CD14-positive monocyte (primary cell): Measurements from ENCODE around the gene CNN3. TPM values are rescaled to one million over a fixed set of nuclear protein-coding genes. Genes with fewer than 3 reads are reported as not detected.

Experiments
- DNase-seq, 3 donors: peaks; one replicate each; pipeline ENCODE4 v3.0.0-alpha.2; 2011 to 2022
- H2AFZ ChIP-seq: 2 replicates; pipeline ENCODE4 v1.6.0; 2012; ENCODE audit warnings: mild to moderate bottlenecking, low read depth, low read length, inconsistent platforms; ENCODE audit not compliant: insufficient read depth, poor library complexity, severe bottlenecking
- H3K27ac ChIP-seq, 2 donors: 1 replicate in 1 of 2; 2 replicates in 1 of 2; pipeline ENCODE4 v1.5.1; 2012 to 2013; ENCODE audit warnings: low read length in 2 of 2, control low read depth in 1 of 2, inconsistent platforms in 1 of 2, low read depth in 1 of 2, mild to moderate bottlenecking in 1 of 2
- H3K27me3 ChIP-seq, 2 donors: one replicate each; pipeline versions ENCODE4 v1.6.0 to v1.6.1; 2011 to 2013; ENCODE audit warnings: low read length in 2 of 2; ENCODE audit not compliant: control insufficient read depth in 2 of 2, insufficient read depth in 2 of 2
- H3K36me3 ChIP-seq, 2 donors: replicated peaks in 1 of 2; 1 replicate in 1 of 2; 2 replicates in 1 of 2; pipeline versions ENCODE4 v1.5.1 to v1.6.1; 2012 to 2013; ENCODE audit warnings: low read length in 2 of 2, control low read depth in 1 of 2, inconsistent platforms in 1 of 2, mild to moderate bottlenecking in 1 of 2; ENCODE audit not compliant: insufficient read depth in 2 of 2, control insufficient read depth in 1 of 2
- H3K4me1 ChIP-seq, 2 donors: 1 replicate in 1 of 2; 2 replicates in 1 of 2; pipeline versions ENCODE4 v1.5.1 to v1.6.1; 2012 to 2013; ENCODE audit warnings: low read length in 2 of 2, control low read depth in 1 of 2, inconsistent platforms in 1 of 2, mild to moderate bottlenecking in 1 of 2, moderate library complexity in 1 of 2; ENCODE audit not compliant: insufficient read depth in 2 of 2, control insufficient read depth in 1 of 2
- H3K4me2 ChIP-seq: replicated peaks from 2 replicates; pipeline ENCODE3; 2012; ENCODE audit warnings: low read length, moderate library complexity, mild to moderate bottlenecking; ENCODE audit not compliant: poor library complexity, severe bottlenecking; ENCODE audit errors: extremely low read depth
- H3K4me3 ChIP-seq, 3 experiments: fragments of 200-600 bp in 1 of 3; sonication (generic) in 1 of 3; replicated peaks in 1 of 3; 1 replicate in 2 of 3; 2 replicates in 1 of 3; pipeline ENCODE4 v1.5.1; 2011 to 2013; ENCODE audit warnings: low read length in 3 of 3, mild to moderate bottlenecking in 3 of 3, control low read depth in 2 of 3, low read depth in 2 of 3, inconsistent platforms in 1 of 3, moderate library complexity in 1 of 3
- H3K79me2 ChIP-seq: 2 replicates; pipeline ENCODE4 v1.6.0; 2012; ENCODE audit warnings: mild to moderate bottlenecking, control low read depth, inconsistent platforms, low read length, moderate library complexity; ENCODE audit not compliant: insufficient read depth
- H3K9ac ChIP-seq: 2 replicates; pipeline ENCODE4 v1.6.0; 2017; ENCODE audit warnings: low read length, mild to moderate bottlenecking; ENCODE audit not compliant: insufficient read depth, poor library complexity, severe bottlenecking
- H3K9me3 ChIP-seq, 2 donors: replicated peaks in 1 of 2; 1 replicate in 1 of 2; 2 replicates in 1 of 2; pipeline versions ENCODE4 v1.5.1 to v1.6.1; 2012 to 2013; ENCODE audit warnings: low read length in 2 of 2, control low read depth in 1 of 2; ENCODE audit not compliant: control insufficient read depth in 1 of 2, insufficient read depth in 1 of 2
- H4K20me1 ChIP-seq: 2 replicates; pipeline ENCODE4 v1.6.0; 2012; ENCODE audit warnings: mild to moderate bottlenecking, low read length, control low read depth, moderate library complexity; ENCODE audit not compliant: insufficient read depth
- H3K27ac Mint-ChIP-seq, 7 donors: one replicate each; pipeline ENCODE4 v1.8.0; 2020; ENCODE audit warnings: mild to moderate bottlenecking in 7 of 7, mixed read lengths in 7 of 7, moderate library complexity in 6 of 7, inconsistent platforms in 2 of 7
- H3K27me3 Mint-ChIP-seq, 3 donors: one replicate each; pipeline ENCODE4 v1.8.0; 2021 to 2022; ENCODE audit warnings: low read depth in 3 of 3, mild to moderate bottlenecking in 3 of 3, mixed read lengths in 3 of 3, moderate library complexity in 3 of 3, inconsistent platforms in 1 of 3
- H3K36me3 Mint-ChIP-seq, 2 donors: one replicate each; pipeline ENCODE4 v1.8.0; 2020; ENCODE audit warnings: mixed read lengths in 2 of 2, inconsistent platforms in 1 of 2, mild to moderate bottlenecking in 1 of 2
- H3K4me1 Mint-ChIP-seq: one replicate; pipeline ENCODE4 v1.8.0; 2020; ENCODE audit warnings: mild to moderate bottlenecking, mixed read lengths
- H3K4me3 Mint-ChIP-seq, 2 donors: one replicate each; pipeline ENCODE4 v1.8.0; 2020; ENCODE audit warnings: mild to moderate bottlenecking in 2 of 2, mixed read lengths in 2 of 2, moderate library complexity in 1 of 2
- H3K9me3 Mint-ChIP-seq, 7 donors: one replicate each; pipeline ENCODE4 v1.8.0; 2020 to 2022; ENCODE audit warnings: mixed read lengths in 7 of 7, mild to moderate bottlenecking in 6 of 7, moderate library complexity in 6 of 7, inconsistent platforms in 2 of 7
- CTCF ChIP-seq: fragments of 200-600 bp; IDR thresholded peaks from one replicate; pipeline ENCODE4 v1.8.0; 2022; ENCODE audit warnings: antibody characterized with exemption, mild to moderate bottlenecking
- WGBS: methylation state at CpG from one replicate; pipeline ENCODE4 v1.1.5; 2013; ENCODE audit warnings: missing lambda C conversion rate; ENCODE audit not compliant: insufficient coverage; 5-methylcytosine and 5-hydroxymethylcytosine counted together
- intact Hi-C, 2 donors: fragments of 100-400 bp; cut with micrococcal nuclease; formaldehyde crosslinking; loops; one replicate each; pipeline versions ENCODE4 v1.15.0 to v1.15.1; 2023
- polyA plus RNA-seq, 3 donors: library from polyadenylated mRNA; depleted of rRNA in 1 of 3; unstranded in 2 of 3; stranded (reverse) in 1 of 3; fragments of 300-500 nt in 2 of 3; fragments of >200 nt in 1 of 3; fragmentation: Illumina TruSeq in 2 of 3; gene quantifications; 1 replicate in 2 of 3; 2 replicates in 1 of 3; pipeline ENCODE4 v1.2.3, GENCODE V29; 2012 to 2021

CNN3 gene
- polyA plus RNA-seq, 3 donors: 0.08 to 0.09 (median 0.08) TPM

- Histone ChIP-seq H3K9ac (no peak overlapping the region), H3K4me2 (no peak overlapping the region), H4K20me1 (no peaks in the 10 kb centered on the region), H3K27ac (no peak overlapping the region), H3K4me3 (no peak overlapping the region), H3K79me2 (no peaks in the 10 kb centered on the region), H3K27me3 (no peaks in the 10 kb centered on the region), H3K36me3 (no peaks in the 10 kb centered on the region), H3K4me1 (no peaks in the 10 kb centered on the region), H3K9me3 (no peaks in the 10 kb centered on the region), H2AFZ (no peak overlapping the region)
- no peaks in the 10 kb centered on the region for H3K36me3 Mint-ChIP-seq
- intact Hi-C loops: no loop called here
- H3K9me3 Mint-ChIP-seq: peaks cover 0 to 8% (median 4%) of the 10 kb centered on the region in 7 donors
- H3K4me3 Mint-ChIP-seq: no peak overlapping the region
- DNase-seq: no peak
- peaks cover 2 to 10% (median 6%) of the 10 kb centered on the region in 3 donors for H3K27me3 Mint-ChIP-seq
- no peak overlapping the region for H3K27ac Mint-ChIP-seq
- no peaks in the 10 kb centered on the region for H3K4me1 Mint-ChIP-seq
- no peak for TF ChIP-seq CTCF
- 100% methylated on average over 1 of the region's 2 CpGs for WGBS
These were observed 17.9 kb downstream of the CNN3 start for GRCh38 chr1:94908965-94909364.

GRCh38 chr1:94908190-94908589 is 18.7 kb downstream of the CNN3 start:
- no peaks in the 10 kb centered on the region for H3K27me3 ChIP-seq
- no peaks in the 10 kb centered on the region for H3K79me2 ChIP-seq

More at GRCh38 chr1:94908190-94908589, 18.7 kb downstream of the CNN3 start:
- Histone ChIP-seq H3K4me2 (no peak overlapping the region), H3K9me3 (no peaks in the 10 kb centered on the region), H3K27ac (no peak overlapping the region), H3K4me1 (no peaks in the 10 kb centered on the region), H3K9ac (no peak overlapping the region), H4K20me1 (no peaks in the 10 kb centered on the region), H3K4me3 (no peak overlapping the region), H3K36me3 (no peaks in the 10 kb centered on the region), H2AFZ (no peak overlapping the region)
- intact Hi-C loops: no loop called here
- DNase-seq: no peak
- peaks cover 0 to 8% (median 4%) of the 10 kb centered on the region in 7 donors for H3K9me3 Mint-ChIP-seq
- no peak overlapping the region for H3K4me3 Mint-ChIP-seq
- no peaks in the 10 kb centered on the region for H3K36me3 Mint-ChIP-seq
- peaks cover 3 to 6% (median 4%) of the 10 kb centered on the region in 3 donors for H3K27me3 Mint-ChIP-seq
- WGBS: 100% methylated on average over 5 of the region's 7 CpGs
- no peak for TF ChIP-seq CTCF
- no peaks in the 10 kb centered on the region for H3K4me1 Mint-ChIP-seq
- no peak overlapping the region for H3K27ac Mint-ChIP-seq
